Measurements from ENCODE around the gene SLC6A4. TPM values are rescaled to one million over a fixed set of nuclear protein-coding genes. Genes with fewer than 3 reads are reported as not detected.

Gene SLC6A4
- total RNA-seq, 1 experiment from 2014 or later: 0.30 TPM

GRCh38 chr17:30253312-30253711 lies 17.8 kb upstream of the SLC6A4 start (continued):
- TF ChIP-seq REST (IDR thresholded peaks at IDR 0.05; ENCODE audit: low read depth) (no peak), CTCF (IDR thresholded peaks at IDR 0.05 in 2 of 3, conservative IDR thresholded peaks at IDR 0.05 in 1 of 3; ENCODE audit: borderline replicate concordance in 1 of 3, insufficient read depth in 1 of 3, low read depth in 2 of 3, low read length in 2 of 3) (no peak)

- Histone ChIP-seq H3K4me2 (ENCODE audit: low read length) (no peak overlapping the region), H4K20me1 (ENCODE audit: insufficient read depth) (peaks cover 4% of the 10 kb centered on the region; the same call in 1 of the 2 replicates), H3K27me3 (ENCODE audit: insufficient read depth, low read length) (no peaks in the 10 kb centered on the region), H3K9me2 (ENCODE audit: insufficient read depth) (no peaks in the 10 kb centered on the region), H3K4me1 (ENCODE audit: control insufficient read depth in 1 of 2, insufficient read depth in 2 of 2, low read length in 2 of 2) (no peaks in the 10 kb centered on the region), H3K79me2 (ENCODE audit: insufficient read depth, low read length) (no peaks in the 10 kb centered on the region), H3K9ac (ENCODE audit: low read length) (no peak overlapping the region), H2AFZ (ENCODE audit: low read depth, low read length, poor library complexity, severe bottlenecking) (no peak overlapping the region), H3K36me3 (ENCODE audit: control insufficient read depth in 1 of 2, insufficient read depth in 2 of 2, low read length in 2 of 2) (peaks cover 10 to 32% of the 10 kb centered on the region in 2 experiments; a peak in 3 of 4 replicates), H3K4me3 (replicated peaks in 1 of 2; ENCODE audit: low read depth in 1 of 2, low read length in 2 of 2) (no peak overlapping the region), H3K27ac (ENCODE audit: low read depth, low read length) (no peak overlapping the region), H3K9me3 (ENCODE audit: control insufficient read depth in 1 of 2, insufficient read depth in 1 of 2, low read depth in 1 of 2, low read length in 2 of 2) (no peaks in the 10 kb centered on the region)
- ChIA-PET POLR2A (no interaction called here), RAD21 (ENCODE audit: low non-redundant PET in 1 of 2, low total read pairs in 2 of 2, uncharacterized antibody in 2 of 2, unreplicated experiment in 2 of 2) (no interaction called here), CTCF (no interaction called here)
- no peak for DNase-seq (ENCODE audit: low read depth, low spot score)
- BruUV-seq (replicated peaks): no TSS peak
- TF ChIP-seq ZFX (IDR thresholded peaks at IDR 0.05) (no peak), TCF7L2 (IDR thresholded peaks at IDR 0.05; ENCODE audit: borderline replicate concordance, extremely low read depth, insufficient read depth, insufficient read length) (no peak)
- ATAC-seq: no peak
- intact Hi-C loops (cut with micrococcal nuclease): no loop called here
These were observed 16.4 kb upstream of the SLC6A4 start for GRCh38 chr17:30251931-30252330.
